ENCODE data around the gene TEAD3.

GRCh38 chr6:35524380-35525020 is 27.6 kb upstream of the TEAD3 start:
- TF ChIP-seq CTCF (conservative IDR thresholded peaks at IDR 0.05; ENCODE audit: low read length) = no peak
- TF ChIP-seq EZH2phosphoT487 (IDR thresholded peaks at IDR 0.05; ENCODE audit: borderline replicate concordance, low read depth, low read length) = no peak
